EH (cell line): ENCODE measurements around the gene AKIRIN2.
A peak's percentile ranks its signal among the peaks of the same experiment; 100 is the strongest.
"Not testable (repeated sequence)": the region's sequence is repeated elsewhere in the genome, so short reads cannot be mapped to it uniquely, and the experiment has no call there.

Source experiments
- DNase-seq: peaks from one replicate; pipeline ENCODE4 v3.0.0-alpha.2; 2015; ENCODE audit warnings: low read depth

Gene AKIRIN2

GRCh38 chr6:87687296-87687695 is 14.7 kb downstream of the AKIRIN2 start:
- no peak for DNase-seq

GRCh38 chr6:87686636-87687205 is 15.3 kb downstream of the AKIRIN2 start:
- not testable (repeated sequence) for DNase-seq

- DNase-seq = no peak
These were observed 17.0 kb downstream of the AKIRIN2 start for GRCh38 chr6:87684895-87685654.

- DNase-seq = no peak
These were observed 18.1 kb downstream of the AKIRIN2 start for GRCh38 chr6:87683890-87684289.

GRCh38 chr6:87682310-87682709 is 19.7 kb downstream of the AKIRIN2 start:
- peak; percentile 70 for DNase-seq

- DNase-seq = no peak
These were observed 26.9 kb downstream of the AKIRIN2 start for GRCh38 chr6:87675004-87675681.

- DNase-seq = no peak
These were observed 27.7 kb downstream of the AKIRIN2 start for GRCh38 chr6:87674290-87674689.

GRCh38 chr6:87673237-87673636 is 28.8 kb downstream of the AKIRIN2 start:
- no peak for DNase-seq

- DNase-seq = no peak
These were observed 29.4 kb downstream of the AKIRIN2 start for GRCh38 chr6:87672641-87673040.

- DNase-seq = no peak
These were observed 30.4 kb downstream of the AKIRIN2 start for GRCh38 chr6:87671555-87672029.

GRCh38 chr6:87670707-87671106 is 31.3 kb downstream of the AKIRIN2 start:
- no peak for DNase-seq

- no peak for DNase-seq
These were observed 33.0 kb downstream of the AKIRIN2 start for GRCh38 chr6:87669051-87669450.

- no peak for DNase-seq
These were observed 34.0 kb downstream of the AKIRIN2 start for GRCh38 chr6:87668013-87668412.

GRCh38 chr6:87667032-87667431 is 35.0 kb downstream of the AKIRIN2 start:
- no peak for DNase-seq

GRCh38 chr6:87664921-87665485 is 37.0 kb downstream of the AKIRIN2 start:
- DNase-seq = peak; percentile 25

GRCh38 chr6:87663434-87663833 is 38.6 kb downstream of the AKIRIN2 start:
- DNase-seq = no peak

- DNase-seq = peak; percentile 49
These were observed 40.5 kb downstream of the AKIRIN2 start for GRCh38 chr6:87661503-87661902.

GRCh38 chr6:87661016-87661415 is 41.0 kb downstream of the AKIRIN2 start:
- peak; percentile 77 for DNase-seq

- DNase-seq = peak; percentile 90
These were observed 41.7 kb downstream of the AKIRIN2 start for GRCh38 chr6:87660226-87660911.

GRCh38 chr6:87658516-87658915 is 43.5 kb downstream of the AKIRIN2 start:
- DNase-seq = peak; percentile 31

- peak; percentile 16 for DNase-seq
These were observed 45.2 kb downstream of the AKIRIN2 start for GRCh38 chr6:87656857-87657256.

- DNase-seq = no peak
These were observed 46.2 kb downstream of the AKIRIN2 start for GRCh38 chr6:87655824-87656223.
